Activated naive CD8-positive, alpha-beta T cell treated with anti-CD3 and anti-CD28 coated beads, Interleukin-2, amount 10 ng/mL, durations not matched to agents 7 days and 5 days (primary cell): ENCODE data around the gene KAZN. TPM values are rescaled to one million over a fixed set of nuclear protein-coding genes. Genes with fewer than 3 reads are reported as not detected.

Source experiments
- ATAC-seq: fragments of 150-1000 bp; cut with Tn5 transposase; one replicate; pipeline ENCODE4 v1.10.0; 2021; ENCODE audit warnings: low read depth, moderate library complexity
- POLR2A ChIA-PET: fragments of 350-600 bp; sonication (Branson Sonifier 250); formaldehyde crosslinking; loops from one replicate; lab custom pipeline; 2021; ENCODE audit warnings: antibody characterized with exemption; lab: Charles Lee
- DNase-seq: peaks from one replicate; pipeline ENCODE4 v3.0.0; 2021
- H3K27ac Mint-ChIP-seq: one replicate; pipeline ENCODE4 v1.8.0; 2022; ENCODE audit warnings: mild to moderate bottlenecking, mixed read lengths
- H3K27me3 Mint-ChIP-seq: one replicate; pipeline ENCODE4 v1.8.0; 2022; ENCODE audit warnings: mild to moderate bottlenecking, moderate library complexity, mixed read lengths
- H3K36me3 Mint-ChIP-seq: one replicate; pipeline ENCODE4 v1.8.0; 2021; ENCODE audit warnings: mild to moderate bottlenecking, mixed read lengths
- H3K4me1 Mint-ChIP-seq: one replicate; pipeline ENCODE4 v1.8.0; 2021; ENCODE audit warnings: mixed read lengths
- H3K4me3 Mint-ChIP-seq: one replicate; pipeline ENCODE4 v1.8.0; 2022; ENCODE audit warnings: mild to moderate bottlenecking, moderate library complexity, mixed read lengths
- H3K9me3 Mint-ChIP-seq: one replicate; pipeline ENCODE4 v1.8.0; 2021; ENCODE audit warnings: mixed read lengths
- total RNA-seq, 2 experiments: library from RNA; stranded (reverse); gene quantifications; one replicate each; pipeline ENCODE4 v1.2.3, GENCODE V29; 2021

Gene KAZN
- total RNA-seq, 2 experiments from 2014 or later: 0.91 to 1.4 TPM

GRCh38 chr1:14594045-14594444 is 4.4 kb upstream of the KAZN start:
- H3K4me1 Mint-ChIP-seq: no peaks in the 10 kb centered on the region
- H3K27ac Mint-ChIP-seq: no peak overlapping the region
- ATAC-seq (no peak), DNase-seq (no peak)
- H3K4me3 Mint-ChIP-seq: no peak overlapping the region
- H3K36me3 Mint-ChIP-seq: no peaks in the 10 kb centered on the region
- H3K27me3 Mint-ChIP-seq: peaks cover 20% of the 10 kb centered on the region
- H3K9me3 Mint-ChIP-seq: no peaks in the 10 kb centered on the region
- POLR2A ChIA-PET: no interaction called here

- Mint-ChIP-seq H3K9me3 (no peaks in the 10 kb centered on the region), H3K27me3 (peaks cover 44% of the 10 kb centered on the region)
- no peak for ATAC-seq
These were observed 1.9 kb upstream of the KAZN start for GRCh38 chr1:14596591-14596990.

GRCh38 chr1:14597343-14598006 is 1.0 kb upstream of the KAZN start:
- POLR2A ChIA-PET: no interaction called here
- no peaks in the 10 kb centered on the region for H3K36me3 Mint-ChIP-seq
- H3K27ac Mint-ChIP-seq: no peak overlapping the region
- no peak for DNase-seq
- no peaks in the 10 kb centered on the region for H3K4me1 Mint-ChIP-seq
- H3K4me3 Mint-ChIP-seq: no peak overlapping the region
- H3K9me3 Mint-ChIP-seq: no peaks in the 10 kb centered on the region
- peaks cover 48% of the 10 kb centered on the region for H3K27me3 Mint-ChIP-seq
- no peak for ATAC-seq

More at GRCh38 chr1:14596591-14596990, 1.9 kb upstream of the KAZN start:
- DNase-seq: no peak
- Mint-ChIP-seq H3K36me3 (no peaks in the 10 kb centered on the region), H3K27ac (no peak overlapping the region), H3K4me3 (no peak overlapping the region), H3K4me1 (no peaks in the 10 kb centered on the region)
- POLR2A ChIA-PET: no interaction called here

GRCh38 chr1:14598007-14598497 is 433 bp upstream of the KAZN start:
- POLR2A ChIA-PET: no interaction called here
- Mint-ChIP-seq H3K27me3 (peaks cover 48% of the 10 kb centered on the region), H3K4me3 (no peak overlapping the region)

GRCh38 chr1:14599183-14599791 is 802 bp downstream of the KAZN start:
- Mint-ChIP-seq H3K36me3 (no peaks in the 10 kb centered on the region), H3K4me1 (no peaks in the 10 kb centered on the region), H3K27ac (no peak overlapping the region), H3K27me3 (peaks cover 48% of the 10 kb centered on the region), H3K4me3 (no peak overlapping the region), H3K9me3 (no peaks in the 10 kb centered on the region)
- ATAC-seq (no peak), DNase-seq (peak; percentile 28)
- POLR2A ChIA-PET: no interaction called here

More at GRCh38 chr1:14598007-14598497, 433 bp upstream of the KAZN start:
- Mint-ChIP-seq H3K27ac (no peak overlapping the region), H3K9me3 (no peaks in the 10 kb centered on the region), H3K4me1 (no peaks in the 10 kb centered on the region), H3K36me3 (no peaks in the 10 kb centered on the region)
- no peak for ATAC-seq
- DNase-seq: no peak

- Mint-ChIP-seq H3K27ac (no peak overlapping the region), H3K4me3 (no peak overlapping the region), H3K36me3 (no peaks in the 10 kb centered on the region), H3K27me3 (peaks cover 48% of the 10 kb centered on the region), H3K4me1 (no peaks in the 10 kb centered on the region), H3K9me3 (no peaks in the 10 kb centered on the region)
- no peak for ATAC-seq
- POLR2A ChIA-PET: no interaction called here
- no peak for DNase-seq
These were observed 1.3 kb downstream of the KAZN start for GRCh38 chr1:14599800-14600199.

- no peaks in the 10 kb centered on the region for H3K36me3 Mint-ChIP-seq
- H3K27ac Mint-ChIP-seq: no peak overlapping the region
- H3K4me3 Mint-ChIP-seq: no peak overlapping the region
- POLR2A ChIA-PET: no interaction called here
- no peaks in the 10 kb centered on the region for H3K4me1 Mint-ChIP-seq
- no peaks in the 10 kb centered on the region for H3K9me3 Mint-ChIP-seq
- no peak for ATAC-seq
- H3K27me3 Mint-ChIP-seq: peaks cover 48% of the 10 kb centered on the region
- DNase-seq: no peak
These were observed 2.1 kb downstream of the KAZN start for GRCh38 chr1:14600405-14601112.

- no peak for ATAC-seq
- H3K27ac Mint-ChIP-seq: no peak overlapping the region
- POLR2A ChIA-PET: no interaction called here
- no peaks in the 10 kb centered on the region for H3K4me1 Mint-ChIP-seq
- no peak overlapping the region for H3K4me3 Mint-ChIP-seq
- DNase-seq: no peak
- H3K9me3 Mint-ChIP-seq: no peaks in the 10 kb centered on the region
- peaks cover 38% of the 10 kb centered on the region for H3K27me3 Mint-ChIP-seq
- H3K36me3 Mint-ChIP-seq: no peaks in the 10 kb centered on the region
These were observed 3.7 kb downstream of the KAZN start for GRCh38 chr1:14602136-14602535.

- DNase-seq (no peak), ATAC-seq (no peak)
- peaks cover 28% of the 10 kb centered on the region for H3K27me3 Mint-ChIP-seq
- H3K4me1 Mint-ChIP-seq: no peaks in the 10 kb centered on the region
- POLR2A ChIA-PET: no interaction called here
- no peak overlapping the region for H3K4me3 Mint-ChIP-seq
- no peak overlapping the region for H3K27ac Mint-ChIP-seq
- no peaks in the 10 kb centered on the region for H3K36me3 Mint-ChIP-seq
- no peaks in the 10 kb centered on the region for H3K9me3 Mint-ChIP-seq
These were observed 5.2 kb downstream of the KAZN start for GRCh38 chr1:14603645-14604044.

- H3K27ac Mint-ChIP-seq: no peak overlapping the region
- no peaks in the 10 kb centered on the region for H3K36me3 Mint-ChIP-seq
- ATAC-seq: no peak
- no peak for DNase-seq
- H3K27me3 Mint-ChIP-seq: peaks cover 25% of the 10 kb centered on the region
- no peak overlapping the region for H3K4me3 Mint-ChIP-seq
- no peaks in the 10 kb centered on the region for H3K9me3 Mint-ChIP-seq
- H3K4me1 Mint-ChIP-seq: no peaks in the 10 kb centered on the region
- POLR2A ChIA-PET: interaction anchor here (0.6 kb wide), 1 partner anchor 1005 kb away, joined by 3 read pairs; no protein-coding TSS in a partner anchor
These were observed 5.9 kb downstream of the KAZN start for GRCh38 chr1:14604414-14604813.

- no peak overlapping the region for H3K4me3 Mint-ChIP-seq
- DNase-seq (no peak), ATAC-seq (no peak)
- H3K4me1 Mint-ChIP-seq: no peaks in the 10 kb centered on the region
- H3K27me3 Mint-ChIP-seq: peaks cover 10% of the 10 kb centered on the region
- no peaks in the 10 kb centered on the region for H3K36me3 Mint-ChIP-seq
- POLR2A ChIA-PET: no interaction called here
- H3K27ac Mint-ChIP-seq: no peak overlapping the region
- no peaks in the 10 kb centered on the region for H3K9me3 Mint-ChIP-seq
These were observed 7.5 kb downstream of the KAZN start for GRCh38 chr1:14605945-14606344.

GRCh38 chr1:14606632-14607031 is 8.1 kb downstream of the KAZN start:
- Mint-ChIP-seq H3K9me3 (no peaks in the 10 kb centered on the region), H3K36me3 (no peaks in the 10 kb centered on the region), H3K27ac (no peak overlapping the region), H3K4me3 (no peak overlapping the region), H3K27me3 (peaks cover 3% of the 10 kb centered on the region), H3K4me1 (no peaks in the 10 kb centered on the region)
- no peak for DNase-seq
- POLR2A ChIA-PET: no interaction called here
- ATAC-seq: no peak

GRCh38 chr1:14607295-14607694 is 8.8 kb downstream of the KAZN start:
- Mint-ChIP-seq H3K27ac (no peak overlapping the region), H3K4me3 (no peak overlapping the region), H3K36me3 (no peaks in the 10 kb centered on the region), H3K27me3 (no peaks in the 10 kb centered on the region), H3K4me1 (no peaks in the 10 kb centered on the region), H3K9me3 (no peaks in the 10 kb centered on the region)
- ATAC-seq (no peak), DNase-seq (no peak)
- POLR2A ChIA-PET: no interaction called here

GRCh38 chr1:14608308-14608707 is 9.8 kb downstream of the KAZN start:
- no peaks in the 10 kb centered on the region for H3K36me3 Mint-ChIP-seq
- H3K4me3 Mint-ChIP-seq: no peak overlapping the region
- no peaks in the 10 kb centered on the region for H3K4me1 Mint-ChIP-seq
- no peaks in the 10 kb centered on the region for H3K27me3 Mint-ChIP-seq
- DNase-seq (no peak), ATAC-seq (no peak)
- POLR2A ChIA-PET: no interaction called here
- H3K9me3 Mint-ChIP-seq: no peaks in the 10 kb centered on the region
- H3K27ac Mint-ChIP-seq: no peak overlapping the region
